ENCODE results near the gene TAAR8. TPM values are rescaled to one million over a fixed set of nuclear protein-coding genes. Genes with fewer than 3 reads are reported as not detected.

TAAR8 gene
- total RNA-seq, 4 donors from 2014 or later = not detected

GRCh38 chr6:132511210-132511830 lies 41.2 kb upstream of the TAAR8 start:
- intact Hi-C loops (cut with DNase I) = no loop called here
- Histone ChIP-seq H3K27me3 (no peaks in the 10 kb centered on the region), H3K4me3 (replicated peaks in 1 of 3) (peak overlapping the region in 1 of 3 donors; percentile 57), H3K9me3 (no peaks in the 10 kb centered on the region), H3K36me3 (no peaks in the 10 kb centered on the region), H3K27ac (peak overlapping the region; percentile 77 to 96 (median 94)), H3K4me1 (peaks cover 20 to 40% of the 10 kb centered on the region in 2 donors)
- WGBS, 2 donors = 46 to 54% methylated on average over 4 of the region's 4 CpGs
- DNase-seq = peak in 1 of 2 donors; percentile 14
- TF ChIP-seq CTCF (IDR thresholded peaks at IDR 0.05) = no peak
- no peak for TF ChIP-seq POLR2A (IDR thresholded peaks at IDR 0.05)

GRCh38 chr6:132511831-132512220 lies 40.6 kb upstream of the TAAR8 start:
- TF ChIP-seq POLR2A (IDR thresholded peaks at IDR 0.05) (no peak), CTCF (IDR thresholded peaks at IDR 0.05) (no peak)
- intact Hi-C loops (cut with DNase I) = no loop called here

DNA sequence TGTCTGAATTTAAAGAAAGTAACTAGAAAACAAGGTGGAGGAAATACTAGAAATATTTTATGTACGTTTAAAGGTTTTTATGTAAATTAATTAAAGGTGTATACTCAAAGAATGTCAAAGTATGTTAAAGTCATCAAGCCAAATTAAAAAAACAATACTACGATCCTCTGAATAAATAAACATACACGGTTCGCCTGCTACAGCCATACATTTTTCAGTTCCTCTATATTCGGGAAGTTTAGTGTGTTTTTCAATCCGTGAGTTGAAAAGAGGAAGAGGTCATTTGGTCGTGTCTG lies 40.2 kb upstream of the TAAR8 start:
- H3K9me3 ChIP-seq = no peaks in the 10 kb centered on the region
- WGBS, 2 donors = 0 to 1% methylated on average over 7 of the region's 7 CpGs
- H3K27me3 ChIP-seq = no peaks in the 10 kb centered on the region
- intact Hi-C loops (cut with DNase I) = no loop called here
- H3K4me3 ChIP-seq (replicated peaks in 1 of 3) = peak overlapping the region; percentile 34 to 57 (median 56)
- no peaks in the 10 kb centered on the region for H3K36me3 ChIP-seq
- no peak for DNase-seq
- TF ChIP-seq POLR2A (IDR thresholded peaks at IDR 0.05) (no peak), CTCF (IDR thresholded peaks at IDR 0.05) (peak in 1 of 6 experiments; percentile 5)
- peaks cover 20 to 40% of the 10 kb centered on the region in 2 donors for H3K4me1 ChIP-seq
- peak overlapping the region; percentile 77 to 96 (median 94) for H3K27ac ChIP-seq

More at GRCh38 chr6:132511831-132512220, 40.6 kb upstream of the TAAR8 start:
- peak overlapping the region; percentile 77 to 96 (median 94) for H3K27ac ChIP-seq
- no peak for DNase-seq
- no peaks in the 10 kb centered on the region for H3K9me3 ChIP-seq
- H3K27me3 ChIP-seq = no peaks in the 10 kb centered on the region
- no peaks in the 10 kb centered on the region for H3K36me3 ChIP-seq
- H3K4me1 ChIP-seq = peaks cover 20 to 40% of the 10 kb centered on the region in 2 donors
- H3K4me3 ChIP-seq (replicated peaks in 1 of 3) = peak overlapping the region in 2 of 3 donors; percentile 56 to 57
- 23 to 26% methylated on average over 2 of the region's 2 CpGs for WGBS, 2 donors

DNA sequence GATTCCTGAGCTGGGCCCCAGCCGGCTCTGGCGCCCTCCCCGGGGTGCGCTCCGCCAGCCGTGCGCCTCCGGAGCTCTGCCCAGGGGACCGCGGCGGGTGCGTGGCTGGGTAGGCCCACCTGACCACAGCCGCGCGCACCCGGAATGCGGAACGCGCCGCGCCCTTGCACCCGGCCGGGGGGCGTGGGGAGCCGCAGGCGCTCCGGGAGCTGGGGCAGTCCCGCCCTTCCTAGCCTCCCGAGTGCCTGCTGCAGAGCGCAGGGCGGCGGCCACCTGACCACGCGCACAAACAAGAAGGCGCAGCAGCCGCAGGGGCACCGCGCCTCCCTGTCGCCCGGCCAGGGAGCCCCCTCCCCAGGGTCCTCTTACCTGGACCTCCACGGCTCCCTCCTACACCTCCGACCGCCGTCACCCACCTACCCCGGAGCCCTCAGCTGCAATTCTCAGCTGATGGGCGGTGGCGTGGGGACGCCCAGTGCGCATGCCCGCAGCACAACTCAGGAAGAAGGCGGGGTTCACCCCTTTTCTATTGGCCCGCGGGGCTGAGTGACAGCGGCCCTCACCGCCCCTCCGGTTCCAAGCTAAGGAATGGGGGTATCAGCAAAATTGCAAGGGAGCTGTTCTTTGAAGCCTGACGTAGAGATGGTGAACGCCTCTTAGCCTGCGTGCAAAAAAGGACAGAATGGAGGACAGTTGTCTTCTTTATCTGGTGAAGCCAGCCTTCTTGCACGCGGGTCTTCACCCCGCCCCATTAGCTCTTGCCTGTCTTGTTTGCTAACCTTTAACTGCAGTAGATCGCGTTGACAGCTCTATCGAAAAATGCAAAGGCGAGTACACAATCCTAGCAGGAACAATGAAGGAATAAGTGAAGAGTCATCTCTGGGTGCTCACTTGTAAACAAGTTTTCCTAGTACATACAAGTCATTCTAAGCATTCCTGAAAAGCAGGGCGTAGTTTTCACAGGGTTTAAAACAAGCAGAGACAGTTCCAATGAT lies 39.5 kb upstream of the TAAR8 start, which contains the start of gene STX7:
TSS of gene STX7 (minus strand) at position 479 of the 995 bp plus-strand sequence. CDS start 9,586 bp downstream, outside the sequence.
- TF ChIP-seq CTCF (IDR thresholded peaks at IDR 0.05) (peak in 1 of 6 experiments; percentile 2), POLR2A (IDR thresholded peaks at IDR 0.05) (peak; percentile 67 to 90)
- H3K27ac ChIP-seq = peak within 1 kb of the TSS; percentile 77 to 96 (median 94)
- H3K9me3 ChIP-seq = no peaks in the 10 kb centered on the region
- WGBS, 2 donors = 1 to 2% methylated on average over 31 to 53 of the region's 67 CpGs
- peaks cover 20 to 36% of the 10 kb centered on the region in 2 donors for H3K4me1 ChIP-seq
- H3K4me3 ChIP-seq (replicated peaks in 1 of 3) = peak within 1 kb of the TSS; percentile 34 to 57 (median 56)
- intact Hi-C loops (cut with DNase I) = no loop called here
- H3K27me3 ChIP-seq = no peaks in the 10 kb centered on the region
- H3K36me3 ChIP-seq = no peaks in the 10 kb centered on the region
- peak; percentile 92 to 93 for DNase-seq
